ENCODE measurements around the gene RPUSD4.

The RPUSD4 gene

DNA sequence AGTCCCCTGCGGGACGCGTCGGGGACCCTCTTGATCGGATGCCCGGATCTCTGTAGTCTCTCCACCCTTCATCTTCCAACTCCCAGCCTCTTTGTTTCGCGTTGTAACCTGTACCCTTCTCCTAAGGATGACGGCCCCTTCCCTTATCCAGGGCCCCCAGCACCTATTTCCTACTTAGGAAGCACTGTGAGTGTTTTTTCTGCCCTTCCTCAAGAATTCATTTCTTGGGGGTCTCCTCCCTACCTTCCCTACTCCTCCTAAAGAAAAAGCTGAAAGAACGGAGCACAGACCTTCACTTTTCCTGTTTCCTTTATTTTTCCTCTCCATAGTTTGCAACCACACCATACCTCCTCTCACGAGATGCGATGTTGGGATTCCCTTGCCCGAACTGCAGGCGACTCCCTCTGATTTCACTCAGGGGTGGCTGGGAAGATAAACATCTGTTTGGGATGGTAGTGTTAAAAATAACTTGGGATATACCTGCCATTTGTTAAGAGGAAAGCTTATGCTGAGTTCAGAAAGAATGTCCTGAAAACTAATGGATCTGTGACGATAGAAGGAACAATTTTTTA is 725 bp upstream of the RPUSD4 start:
- no peak for DNase-seq (ENCODE audit: low read depth)

DNA sequence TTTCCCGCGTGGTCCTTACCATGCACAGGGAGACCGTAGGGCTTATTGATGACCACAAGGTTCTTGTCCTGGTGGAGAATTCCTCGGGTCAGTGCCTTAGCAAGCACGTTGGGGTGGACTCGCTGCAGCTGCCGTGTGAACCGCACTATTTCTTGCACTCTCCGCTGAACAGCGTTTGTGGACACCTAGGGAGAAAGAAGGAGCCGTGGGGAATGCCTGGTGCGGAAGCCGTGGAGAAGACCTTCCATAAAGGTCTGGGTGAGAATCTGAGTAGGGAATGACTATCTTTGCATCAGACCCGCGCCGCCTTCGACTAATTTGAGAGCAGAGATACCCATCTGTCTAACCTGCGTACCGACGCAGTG is 597 bp downstream of the RPUSD4 start:
- DNase-seq (ENCODE audit: low read depth), result no peak

DNA sequence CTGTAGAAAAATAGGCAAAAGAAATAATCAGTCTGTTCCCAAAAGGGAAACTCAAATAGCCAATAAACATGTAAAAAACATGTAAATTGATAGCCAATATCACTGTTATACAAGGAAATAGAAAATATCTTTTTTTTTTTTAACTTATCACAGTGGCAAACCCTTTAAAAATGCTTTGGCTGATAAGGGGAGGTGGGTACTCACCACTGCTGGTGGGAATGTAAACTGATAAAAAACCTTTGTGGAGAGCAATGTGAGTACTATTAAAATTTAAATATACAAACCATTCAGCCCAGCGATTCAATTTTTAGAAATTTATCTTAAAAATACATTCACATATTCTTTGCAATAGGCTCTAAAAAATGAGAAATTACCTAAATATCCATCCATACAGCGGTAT is 3.6 kb downstream of the RPUSD4 start:
- no peak for DNase-seq (ENCODE audit: low read depth)

- no peak for DNase-seq (ENCODE audit: low read depth)
Measured at GRCh38 chr11:126205359-126205758, 6.1 kb downstream of the RPUSD4 start.

GRCh38 chr11:126202646-126203359 is 8.6 kb downstream of the RPUSD4 start:
- DNase-seq (ENCODE audit: low read depth), result no peak

GRCh38 chr11:126198648-126199047 is 12.8 kb downstream of the RPUSD4 start:
- DNase-seq (ENCODE audit: low read depth), result no peak

DNA sequence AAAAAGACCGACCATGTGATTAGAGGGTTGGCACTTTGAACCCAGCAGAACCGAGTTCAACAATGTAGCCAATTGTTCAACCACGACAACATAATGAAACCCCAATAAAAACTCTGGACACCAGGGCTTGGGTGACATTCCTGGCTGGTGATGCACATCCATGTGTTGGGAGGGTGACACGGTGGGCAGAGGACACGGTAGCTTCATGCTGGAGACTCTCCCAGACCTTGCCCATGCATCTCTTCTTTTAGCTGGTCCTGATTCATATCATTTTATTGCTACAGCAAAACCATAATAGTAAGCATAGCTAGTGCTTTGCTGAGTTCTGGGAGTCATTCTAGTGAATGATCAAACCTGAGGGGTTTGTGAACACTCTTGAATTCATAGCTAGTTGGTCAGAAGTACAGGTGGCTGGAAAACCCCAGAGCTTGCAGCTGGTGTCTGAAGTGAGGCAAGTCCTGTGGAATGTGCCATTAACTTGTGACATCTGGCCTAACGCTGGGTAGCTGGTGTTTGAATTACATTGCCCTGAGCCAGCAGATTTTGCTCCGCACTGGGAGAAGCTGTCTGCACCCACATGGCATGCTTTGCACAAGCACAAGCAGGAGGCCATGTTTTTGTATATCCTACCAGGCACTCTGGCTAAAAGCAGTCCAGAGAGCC is 14.0 kb downstream of the RPUSD4 start:
- no peak for DNase-seq (ENCODE audit: low read depth)

- no peak for DNase-seq (ENCODE audit: low read depth)
Measured at GRCh38 chr11:126195119-126195518, 16.3 kb downstream of the RPUSD4 start.

- no peak for DNase-seq (ENCODE audit: low read depth)
Measured at GRCh38 chr11:126194121-126194543, 17.3 kb downstream of the RPUSD4 start.

- no peak for DNase-seq (ENCODE audit: low read depth)
Measured at GRCh38 chr11:126193038-126193478, 18.4 kb downstream of the RPUSD4 start.

DNA sequence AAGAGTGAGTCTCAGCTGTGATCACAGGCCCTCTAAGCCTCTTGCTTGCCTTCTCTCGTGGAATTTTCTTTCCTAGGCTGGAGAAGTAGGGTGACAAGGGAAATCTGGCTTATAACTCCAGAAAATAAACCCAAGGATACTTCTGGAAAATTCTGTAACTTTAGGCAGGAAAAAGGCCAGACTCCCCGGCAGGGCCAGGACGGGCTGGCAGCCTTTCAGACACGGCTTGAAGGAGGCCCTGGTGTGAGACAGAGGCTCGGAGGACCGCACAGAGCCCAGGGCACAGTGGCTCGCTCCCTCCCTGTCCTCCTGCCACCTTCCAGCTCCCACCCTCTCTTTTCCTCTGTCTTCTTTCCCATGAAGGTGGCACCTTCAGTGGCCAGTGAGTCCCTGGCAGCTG is 19.1 kb downstream of the RPUSD4 start:
- DNase-seq (ENCODE audit: low read depth), result no peak

GRCh38 chr11:126191379-126192073 is 19.9 kb downstream of the RPUSD4 start:
- no peak for DNase-seq (ENCODE audit: low read depth)

DNA sequence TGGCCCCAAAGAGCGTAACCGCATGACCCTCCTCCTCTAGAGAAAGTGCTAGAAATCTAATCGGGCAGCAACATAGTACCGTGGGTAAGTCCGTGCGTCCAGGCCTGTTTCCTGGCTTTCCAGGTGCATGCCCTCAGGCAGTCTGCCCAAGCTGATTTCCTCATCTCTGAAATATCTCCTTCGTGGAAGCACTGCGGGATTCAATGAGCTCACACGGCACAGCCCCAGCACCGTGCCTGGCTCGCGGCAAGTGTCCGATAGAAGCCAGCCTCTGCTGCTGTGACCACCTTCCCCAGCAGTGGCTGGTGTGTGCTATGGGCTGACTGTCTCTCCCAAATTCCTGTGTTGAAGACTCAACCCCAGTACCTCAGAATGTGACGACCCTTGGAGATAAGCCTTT is 20.7 kb downstream of the RPUSD4 start:
- no peak for DNase-seq (ENCODE audit: low read depth)

- DNase-seq (ENCODE audit: low read depth), result no peak
Measured at GRCh38 chr11:126189109-126189929, 22.1 kb downstream of the RPUSD4 start.

DNA sequence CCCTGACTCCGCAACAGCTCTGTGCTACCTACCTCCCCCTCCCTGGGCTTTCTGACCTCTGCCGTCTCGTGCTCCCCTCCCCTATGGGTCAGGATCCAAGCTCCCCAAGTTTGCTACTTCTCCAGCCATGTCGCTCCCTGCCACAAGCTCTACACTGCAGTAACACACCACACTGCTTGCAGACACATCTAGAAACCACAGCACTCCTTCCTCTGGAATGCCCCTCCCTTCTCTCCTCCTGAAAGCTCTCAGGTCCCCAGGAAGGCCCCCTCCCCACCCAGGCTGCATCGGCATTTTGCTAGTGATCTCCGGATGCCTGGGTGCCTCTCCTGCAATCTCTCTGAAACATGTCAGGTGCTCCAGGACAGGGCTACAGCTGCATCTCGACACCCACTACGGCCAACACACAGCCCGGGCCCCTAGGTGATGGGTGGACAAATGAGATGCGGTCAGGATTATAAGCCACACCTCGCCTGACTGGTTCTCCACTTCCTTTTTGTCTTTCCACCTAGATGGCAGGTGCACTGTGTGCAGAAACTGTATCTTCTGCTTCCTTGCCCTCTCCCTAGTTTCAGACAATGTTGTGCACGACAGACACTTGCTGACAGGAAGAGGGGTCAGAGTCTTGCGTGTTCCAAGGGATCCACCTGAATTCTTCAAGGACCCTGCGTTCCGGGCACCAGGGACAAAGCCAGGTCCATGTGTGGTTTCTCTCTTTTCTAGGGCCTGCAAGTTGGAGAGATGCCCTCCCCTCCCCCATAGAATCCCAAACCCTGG is 22.9 kb downstream of the RPUSD4 start:
- no peak for DNase-seq (ENCODE audit: low read depth)

- no peak for DNase-seq (ENCODE audit: low read depth)
Measured at GRCh38 chr11:126186708-126187529, 24.5 kb downstream of the RPUSD4 start.

- no peak for DNase-seq (ENCODE audit: low read depth)
Measured at GRCh38 chr11:126186025-126186698, 25.3 kb downstream of the RPUSD4 start.

GRCh38 chr11:126185259-126186024 is 26.0 kb downstream of the RPUSD4 start:
- DNase-seq (ENCODE audit: low read depth), result no peak

Data from stimulated activated CD8-positive, alpha-beta memory T cell treated with anti-CD3 and anti-CD28 coated beads, Interleukin-7, amount 100 ng/mL, for 24 hours (primary cell).